ENCODE results near the gene PRSS38.

Gene PRSS38

DNA sequence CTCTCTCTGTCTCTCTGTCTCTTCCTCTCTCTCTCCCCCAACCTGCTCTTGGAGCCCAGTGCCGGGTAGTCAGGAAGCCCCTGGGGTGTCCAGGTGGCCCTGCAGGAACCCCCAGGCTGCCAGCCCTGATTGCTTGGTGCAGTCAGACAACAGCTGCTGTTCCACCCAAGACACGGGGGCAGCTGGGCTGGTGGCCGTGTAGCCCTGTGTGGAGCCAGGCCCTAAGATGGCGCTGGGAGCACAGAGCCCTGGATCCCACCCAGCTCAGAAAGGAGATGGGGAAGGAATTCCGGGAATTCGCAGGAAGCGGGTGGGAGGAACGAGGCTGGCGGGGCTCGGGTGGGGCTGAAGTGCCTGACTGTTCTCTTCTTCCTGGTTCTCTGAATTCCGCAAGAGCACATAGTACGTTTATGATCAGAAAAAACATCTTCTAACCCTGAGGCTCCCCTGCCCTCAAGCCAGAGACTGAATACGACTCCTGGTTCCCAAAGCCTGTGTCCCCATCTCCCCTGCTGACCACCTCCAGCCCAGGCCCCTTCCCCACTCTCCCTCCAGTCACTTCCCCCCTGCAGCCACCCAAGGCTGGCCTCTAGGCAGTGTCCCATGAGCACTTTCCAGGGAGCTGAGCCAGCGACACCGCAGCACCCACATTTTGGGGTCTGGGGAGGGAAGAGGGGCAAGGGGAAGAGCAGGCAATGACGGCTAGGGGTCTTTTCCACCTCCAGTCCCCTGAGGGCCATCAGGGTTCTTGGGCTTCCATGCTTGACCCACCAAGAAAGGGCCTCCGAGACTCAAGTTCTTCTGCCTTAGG is 77.2 kb downstream of the PRSS38 start:
- DNase-seq = peak in 8 of 10 donors; percentile 4 to 67 (median 8)

GRCh38 chr1:227893300-227893948 is 77.9 kb downstream of the PRSS38 start:
- peak in 6 of 10 donors; percentile 4 to 62 (median 10) for DNase-seq

More for the DNA sequence above, 77.2 kb downstream of the PRSS38 start:
- intact Hi-C loops (cut with DNase I) = no loop called here

DNA sequence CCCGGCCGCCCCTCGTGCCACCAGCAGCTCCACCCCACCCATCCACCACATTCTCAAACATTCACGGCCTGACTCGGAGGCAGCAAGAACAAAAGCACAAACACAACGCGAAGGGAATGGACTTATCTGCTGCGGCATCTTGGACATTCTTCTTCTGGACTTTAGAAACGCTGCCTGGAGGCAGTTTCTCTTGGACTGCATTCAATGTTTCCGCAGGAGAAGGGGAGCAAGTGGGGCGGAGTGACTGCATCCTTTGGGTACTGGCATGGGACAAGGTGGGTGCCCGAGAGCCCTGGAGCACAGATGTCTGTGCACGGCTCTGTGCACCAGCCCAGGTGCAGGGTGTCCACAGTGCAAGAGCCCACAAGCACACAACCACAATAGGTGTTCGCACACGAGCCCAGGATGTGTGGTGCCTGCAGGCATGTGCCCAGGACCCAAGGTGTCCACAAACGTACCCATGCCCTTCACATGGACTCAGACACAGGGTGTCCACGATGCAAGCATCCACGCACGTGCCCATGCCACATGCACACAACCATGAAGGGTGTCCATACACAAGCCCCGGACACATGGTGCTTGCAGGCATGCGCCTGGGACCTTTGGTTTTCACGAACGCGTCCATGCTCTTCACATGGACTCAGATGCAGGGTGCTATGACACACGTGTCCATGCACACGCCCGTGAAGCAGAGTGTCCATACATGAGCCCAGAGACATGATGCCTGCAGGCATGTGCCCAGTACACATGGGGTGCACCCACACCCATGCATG is 78.7 kb downstream of the PRSS38 start:
- DNase-seq = peak in 9 of 10 donors; percentile 2 to 73 (median 7)
- intact Hi-C loops (cut with DNase I) = no loop called here

More at GRCh38 chr1:227893300-227893948, 77.9 kb downstream of the PRSS38 start:
- intact Hi-C loops (cut with DNase I) = no loop called here

DNA sequence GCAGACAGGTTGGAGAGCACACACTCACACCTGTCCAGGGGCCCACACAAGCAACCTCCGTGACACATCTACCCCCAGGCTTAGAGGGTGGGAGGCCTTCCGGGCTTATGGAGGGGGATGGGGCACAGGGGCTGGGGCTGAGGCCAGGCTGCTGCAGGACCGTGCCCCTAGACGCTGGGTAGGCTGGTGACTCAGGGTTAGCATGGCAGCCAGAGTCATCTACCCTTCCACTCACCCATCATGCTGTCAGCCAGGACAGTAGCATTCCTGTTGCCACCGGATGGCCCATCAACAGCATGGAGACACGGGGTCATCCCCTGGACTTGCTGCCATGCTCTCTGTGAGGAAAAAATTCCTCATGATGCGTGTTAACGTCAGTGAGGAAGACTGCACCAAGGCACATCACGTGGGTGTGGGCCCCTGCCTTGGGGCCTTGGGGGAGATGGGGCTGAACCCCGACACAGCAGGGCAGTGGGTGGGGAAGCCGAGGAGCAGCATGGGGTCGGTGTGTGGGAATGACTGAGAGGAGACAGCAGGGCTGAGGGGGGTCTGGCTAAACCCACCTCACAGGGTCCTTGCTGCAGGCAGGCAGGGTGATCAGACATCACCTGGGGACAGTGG is 79.5 kb downstream of the PRSS38 start:
- intact Hi-C loops (cut with DNase I) = no loop called here
- peak in 7 of 10 donors; percentile 1 to 74 (median 7) for DNase-seq
